Tibial nerve (tissue), 4 donors: ENCODE measurements around the gene TXLNG. TPM values are rescaled to one million over a fixed set of nuclear protein-coding genes. Genes with fewer than 3 reads are reported as not detected.
A peak's percentile ranks its signal among the peaks of the same experiment; 100 is the strongest.

Source experiments
- DNase-seq, 2 donors: peaks; one replicate each; pipeline ENCODE4 v3.0.0-alpha.2; 2019; ENCODE audit warnings: low spot score in 2 of 2
- H3K27ac ChIP-seq, 4 donors: fragments of 200-600 bp; sonication (generic) in 3 of 4; one replicate each; pipeline ENCODE4 v1.5.1; 2017 to 2019; ENCODE audit warnings: mild to moderate bottlenecking in 1 of 4
- H3K27me3 ChIP-seq, 2 donors: fragments of 200-600 bp; sonication (generic) in 1 of 2; one replicate each; pipeline versions ENCODE4 v1.5.1 to v1.6.0; 2017 to 2019
- H3K36me3 ChIP-seq, 3 donors: fragments of 200-600 bp; sonication (generic); one replicate each; pipeline ENCODE4 v1.5.1; 2018 to 2019
- H3K4me1 ChIP-seq, 4 donors: fragments of 200-600 bp; sonication (generic) in 3 of 4; one replicate each; pipeline ENCODE4 v1.5.1; 2017 to 2019
- H3K4me3 ChIP-seq, 4 donors: fragments of 200-600 bp; sonication (generic) in 3 of 4; one replicate each; pipeline ENCODE4 v1.5.1; 2017 to 2019; ENCODE audit warnings: mild to moderate bottlenecking in 1 of 4, moderate library complexity in 1 of 4
- H3K9me3 ChIP-seq, 4 donors: fragments of 200-600 bp; sonication (generic) in 3 of 4; one replicate each; pipeline ENCODE4 v1.5.1; 2017 to 2019
- EP300 ChIP-seq, 2 donors: sonication (generic); formaldehyde crosslinking; IDR thresholded peaks; one replicate each; pipeline ENCODE4 v1.6.1; 2017; ENCODE audit warnings: antibody characterized with exemption in 2 of 2, mild to moderate bottlenecking in 1 of 2
- POLR2A ChIP-seq, 2 donors: fragments of 450-650 bp; IDR thresholded peaks; one replicate each; pipeline ENCODE4 v1.6.1; 2017; ENCODE audit warnings: antibody characterized with exemption in 2 of 2, mild to moderate bottlenecking in 2 of 2, moderate library complexity in 2 of 2
- WGBS, 2 donors: methylation state at CpG; one replicate each; pipeline ENCODE4 v1.1.5; 2018; 5-methylcytosine and 5-hydroxymethylcytosine counted together
- total RNA-seq, 4 donors: library from RNA; depleted of rRNA; stranded (reverse); fragments of >200 nt; gene quantifications; one replicate each; pipeline ENCODE4 v1.1.0, GENCODE V29; 2016
- TF ChIP-seq, protein P1 (sequence below), 5 experiments: fragments of 200-600 bp in 3 of 5; fragments of 450-650 bp in 2 of 5; sonication (generic) in 3 of 5; IDR thresholded peaks; one replicate each; pipeline ENCODE4 v1.5.1; 2016 to 2019; ENCODE audit warnings: antibody characterized with exemption in 5 of 5, mild to moderate bottlenecking in 3 of 5, moderate library complexity in 2 of 5

Gene TXLNG
- total RNA-seq, 4 donors from 2014 or later: 16.3 to 22.2 (median 20.0) TPM

DNA sequence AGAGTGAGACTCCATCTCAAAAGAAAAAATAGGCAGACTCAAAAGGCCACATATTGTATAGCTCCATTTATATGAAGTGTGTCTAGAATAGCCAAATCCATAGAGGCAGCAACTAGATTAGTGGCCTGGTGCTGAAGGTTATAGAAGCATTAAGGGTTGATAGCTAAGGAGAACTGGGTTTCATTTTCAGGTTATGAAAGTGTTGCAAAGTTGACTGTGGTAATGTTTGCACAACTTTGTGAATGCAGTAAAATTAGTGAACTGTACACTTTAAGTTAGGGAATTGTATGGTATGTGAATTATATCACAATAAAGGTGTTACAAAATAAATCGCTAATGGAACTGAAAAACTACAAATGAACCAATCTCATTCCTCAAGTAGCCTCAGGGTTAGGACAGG is 28.3 kb downstream of the TXLNG start:
- Histone ChIP-seq H3K36me3 (no peaks in the 10 kb centered on the region), H3K4me1 (no peaks in the 10 kb centered on the region), H3K27me3 (no peaks in the 10 kb centered on the region), H3K4me3 (no peak overlapping the region), H3K27ac (no peak overlapping the region), H3K9me3 (no peaks in the 10 kb centered on the region)
- DNase-seq: no peak
- WGBS, 2 donors: 92 to 96% methylated on average over 1 of the region's 1 CpG
- TF ChIP-seq POLR2A (IDR thresholded peaks at IDR 0.05) (no peak), EP300 (IDR thresholded peaks at IDR 0.05) (no peak)
- TF ChIP-seq, protein P1, sequence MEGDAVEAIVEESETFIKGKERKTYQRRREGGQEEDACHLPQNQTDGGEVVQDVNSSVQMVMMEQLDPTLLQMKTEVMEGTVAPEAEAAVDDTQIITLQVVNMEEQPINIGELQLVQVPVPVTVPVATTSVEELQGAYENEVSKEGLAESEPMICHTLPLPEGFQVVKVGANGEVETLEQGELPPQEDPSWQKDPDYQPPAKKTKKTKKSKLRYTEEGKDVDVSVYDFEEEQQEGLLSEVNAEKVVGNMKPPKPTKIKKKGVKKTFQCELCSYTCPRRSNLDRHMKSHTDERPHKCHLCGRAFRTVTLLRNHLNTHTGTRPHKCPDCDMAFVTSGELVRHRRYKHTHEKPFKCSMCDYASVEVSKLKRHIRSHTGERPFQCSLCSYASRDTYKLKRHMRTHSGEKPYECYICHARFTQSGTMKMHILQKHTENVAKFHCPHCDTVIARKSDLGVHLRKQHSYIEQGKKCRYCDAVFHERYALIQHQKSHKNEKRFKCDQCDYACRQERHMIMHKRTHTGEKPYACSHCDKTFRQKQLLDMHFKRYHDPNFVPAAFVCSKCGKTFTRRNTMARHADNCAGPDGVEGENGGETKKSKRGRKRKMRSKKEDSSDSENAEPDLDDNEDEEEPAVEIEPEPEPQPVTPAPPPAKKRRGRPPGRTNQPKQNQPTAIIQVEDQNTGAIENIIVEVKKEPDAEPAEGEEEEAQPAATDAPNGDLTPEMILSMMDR (IDR thresholded peaks at IDR 0.05): no peak

DNA sequence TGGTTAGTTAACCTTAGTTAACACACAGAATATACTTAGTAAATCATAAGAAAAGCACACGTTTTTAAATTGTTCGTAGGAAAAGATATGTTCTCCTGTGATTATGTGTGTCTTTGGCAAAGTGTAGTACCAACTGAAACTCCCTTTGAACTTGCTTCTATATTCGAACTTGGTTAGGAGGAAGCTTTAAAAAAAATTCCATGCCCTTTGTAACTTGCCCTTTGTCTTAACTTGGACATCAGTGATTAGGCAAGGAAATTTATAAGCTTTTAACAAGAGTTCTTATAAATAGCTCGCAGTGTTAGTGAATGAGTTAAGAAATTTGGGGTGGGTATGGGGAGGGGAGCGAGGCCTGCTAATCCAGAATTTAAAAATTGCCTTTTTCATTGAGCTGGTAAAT is 33.4 kb downstream of the TXLNG start:
- TF ChIP-seq, protein P1 (IDR thresholded peaks at IDR 0.05): no peak
- TF ChIP-seq EP300 (IDR thresholded peaks at IDR 0.05) (no peak), POLR2A (IDR thresholded peaks at IDR 0.05) (no peak)
- no peak for DNase-seq
- Histone ChIP-seq H3K36me3 (no peaks in the 10 kb centered on the region), H3K27me3 (no peaks in the 10 kb centered on the region), H3K4me1 (no peaks in the 10 kb centered on the region), H3K4me3 (no peak overlapping the region), H3K9me3 (no peaks in the 10 kb centered on the region), H3K27ac (no peak overlapping the region)
- WGBS, 2 donors: 59 to 75% methylated on average over 5 of the region's 5 CpGs

DNA sequence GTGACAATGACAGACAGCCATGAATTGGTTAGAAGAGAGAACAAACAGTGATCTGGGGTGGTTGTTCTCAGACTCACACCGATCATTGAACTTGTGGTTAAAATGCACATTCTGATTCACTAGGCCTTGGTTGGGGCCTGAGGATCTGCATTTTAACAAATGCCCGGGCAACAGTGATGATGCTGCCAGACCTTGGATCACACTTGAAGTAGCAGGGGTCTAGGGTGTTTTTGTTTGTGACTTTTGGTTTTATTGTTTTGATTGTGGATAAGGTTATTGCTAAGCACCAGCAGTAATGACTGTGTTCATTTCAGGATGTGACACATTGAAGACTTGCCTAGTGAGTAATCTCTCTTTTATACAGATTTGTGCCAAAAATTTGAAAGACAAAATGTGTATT is 36.5 kb downstream of the TXLNG start:
- DNase-seq: no peak
- Histone ChIP-seq H3K4me3 (no peak overlapping the region), H3K4me1 (peaks cover 0 to 14% (median 0%) of the 10 kb centered on the region in 4 donors), H3K27me3 (no peaks in the 10 kb centered on the region), H3K27ac (peak overlapping the region in 1 of 4 donors; percentile 26), H3K36me3 (no peaks in the 10 kb centered on the region), H3K9me3 (no peaks in the 10 kb centered on the region)
- TF ChIP-seq POLR2A (IDR thresholded peaks at IDR 0.05) (no peak), EP300 (IDR thresholded peaks at IDR 0.05) (no peak)
- TF ChIP-seq, protein P1 (IDR thresholded peaks at IDR 0.05): no peak
- WGBS, 2 donors: 36 to 73% methylated on average over 2 of the region's 2 CpGs

DNA sequence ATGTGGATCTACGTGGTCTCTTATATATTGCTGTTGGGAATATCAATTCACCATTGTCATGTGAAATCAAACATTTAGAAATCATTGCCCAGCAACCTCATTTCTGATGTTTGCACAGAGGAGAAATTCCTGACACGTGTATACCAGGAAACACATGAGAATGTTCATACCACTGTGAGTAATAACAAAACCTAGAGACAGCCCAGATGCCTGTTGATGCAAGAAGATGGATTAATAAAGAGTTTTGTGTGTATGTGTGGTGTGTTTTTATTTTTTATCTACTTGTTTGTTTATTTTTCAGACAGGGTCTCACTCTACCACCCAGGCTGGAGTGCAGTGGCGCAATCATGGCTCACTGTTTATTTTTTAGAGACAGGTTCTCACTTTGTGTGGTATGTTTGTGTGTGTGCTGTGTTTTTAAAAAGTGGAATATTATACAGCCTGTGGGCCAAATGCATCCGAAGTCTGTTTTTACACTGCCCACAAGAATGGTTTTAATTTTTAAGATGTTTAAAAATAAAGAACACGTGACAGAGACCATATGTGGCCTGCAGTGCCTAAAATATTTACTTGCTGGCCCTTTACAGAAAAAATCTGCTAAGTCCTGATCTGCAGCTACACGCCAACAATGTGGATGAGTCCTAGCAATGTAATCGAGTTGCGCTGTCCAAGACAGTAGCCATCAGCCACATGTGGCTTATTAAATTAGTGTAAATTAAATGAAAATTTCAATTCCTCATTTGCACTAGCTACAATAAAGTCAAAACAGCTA is 39.2 kb downstream of the TXLNG start:
- Histone ChIP-seq H3K4me1 (peaks cover 0 to 17% (median 0%) of the 10 kb centered on the region in 4 donors), H3K27ac (no peak overlapping the region), H3K9me3 (no peaks in the 10 kb centered on the region), H3K4me3 (no peak overlapping the region), H3K36me3 (peaks cover 0 to 8% (median 0%) of the 10 kb centered on the region in 3 donors), H3K27me3 (no peaks in the 10 kb centered on the region)
- no peak for TF ChIP-seq EP300 (IDR thresholded peaks at IDR 0.05)
- no peak for TF ChIP-seq POLR2A (IDR thresholded peaks at IDR 0.05)
- TF ChIP-seq, protein P1 (IDR thresholded peaks at IDR 0.05): no peak
- 76 to 90% methylated on average over 8 of the region's 8 CpGs for WGBS, 2 donors
- DNase-seq: no peak

DNA sequence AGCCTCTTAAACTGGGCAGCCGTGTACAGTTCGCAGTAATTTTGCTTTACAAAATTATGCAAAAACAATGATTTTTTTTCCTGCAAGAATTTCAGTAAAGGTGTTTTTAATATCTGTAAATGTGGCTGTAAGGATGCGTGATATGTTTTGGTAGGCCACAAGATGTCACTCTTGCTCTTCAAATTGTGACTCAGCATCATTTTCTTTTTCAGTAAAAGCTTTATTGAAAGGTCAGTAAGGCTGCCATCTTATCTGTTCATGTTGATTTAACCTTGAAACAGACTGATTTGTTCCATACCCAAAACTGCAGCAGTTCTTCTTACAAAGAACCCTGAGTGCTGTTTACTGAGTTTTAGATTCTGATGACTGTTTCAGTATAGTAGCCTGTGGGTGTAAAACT is 39.9 kb downstream of the TXLNG start:
- DNase-seq: no peak
- 52 to 73% methylated on average over 3 of the region's 3 CpGs for WGBS, 2 donors
- Histone ChIP-seq H3K9me3 (no peaks in the 10 kb centered on the region), H3K4me1 (peaks cover 0 to 17% (median 0%) of the 10 kb centered on the region in 4 donors), H3K36me3 (peaks cover 0 to 8% (median 0%) of the 10 kb centered on the region in 3 donors), H3K4me3 (no peak overlapping the region), H3K27me3 (no peaks in the 10 kb centered on the region), H3K27ac (no peak overlapping the region)
- TF ChIP-seq EP300 (IDR thresholded peaks at IDR 0.05): no peak
- TF ChIP-seq, protein P1 (IDR thresholded peaks at IDR 0.05): peak; percentile 26 to 61 (median 42)
- TF ChIP-seq POLR2A (IDR thresholded peaks at IDR 0.05): no peak
